ENCODE results near the gene LRIT3. TPM values are rescaled to one million over a fixed set of nuclear protein-coding genes. Genes with fewer than 3 reads are reported as not detected.
"Not testable (repeated sequence)": the region's sequence is repeated elsewhere in the genome, so short reads cannot be mapped to it uniquely, and the experiment has no call there.

Gene LRIT3
- total RNA-seq, 1 donor from 2014 or later, result 0.07 TPM

- peaks cover 64% of the 10 kb centered on the region for H3K36me3 Mint-ChIP-seq (ENCODE audit: low read depth)
- H3K4me3 Mint-ChIP-seq (ENCODE audit: low read depth), result peak overlapping the region; percentile 100
- no peak for DNase-seq (ENCODE audit: low spot score)
Observed at GRCh38 chr4:109816894-109817293, 31.0 kb upstream of the LRIT3 start.

DNA sequence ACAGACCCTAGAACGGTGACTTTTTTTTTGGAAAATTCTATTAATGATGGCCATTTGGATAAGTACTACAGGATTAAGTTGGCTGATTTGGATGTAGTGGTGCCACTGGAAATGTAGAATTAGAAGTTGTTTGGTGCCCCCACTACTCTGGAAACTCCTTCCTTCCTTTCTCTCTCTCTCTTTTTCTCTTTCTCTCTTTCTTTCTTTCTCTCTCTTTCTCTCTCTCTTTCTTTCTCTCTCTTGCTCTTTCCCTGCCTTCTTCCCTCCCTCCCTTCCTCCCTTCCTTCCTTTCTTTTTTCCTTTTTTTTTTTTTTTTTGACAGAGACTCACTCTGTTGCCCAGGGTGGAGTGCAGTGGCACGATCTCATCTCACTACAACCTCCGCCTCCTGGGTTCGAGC lies 29.6 kb upstream of the LRIT3 start:
- no peak for DNase-seq (ENCODE audit: low spot score)
- no peaks in the 10 kb centered on the region for H3K27me3 Mint-ChIP-seq (ENCODE audit: low read depth)
- H3K4me1 Mint-ChIP-seq (ENCODE audit: low read depth), result peaks cover 48% of the 10 kb centered on the region
- H3K4me3 Mint-ChIP-seq (ENCODE audit: low read depth), result no peak overlapping the region
- H3K9me3 Mint-ChIP-seq, result no peaks in the 10 kb centered on the region
- intact Hi-C loops (cut with micrococcal nuclease), result loop anchor here (5.0 kb wide), 2 partner anchors 166 to 1196 kb away; partner anchors contain the start of gene RPL34
- H3K27ac Mint-ChIP-seq, result peak overlapping the region; percentile 25
- peaks cover 74% of the 10 kb centered on the region for H3K36me3 Mint-ChIP-seq (ENCODE audit: low read depth)

More at GRCh38 chr4:109816894-109817293, 31.0 kb upstream of the LRIT3 start:
- no peaks in the 10 kb centered on the region for H3K9me3 Mint-ChIP-seq
- H3K27me3 Mint-ChIP-seq (ENCODE audit: low read depth), result no peaks in the 10 kb centered on the region
- H3K27ac Mint-ChIP-seq, result peak overlapping the region; percentile 98
- peaks cover 44% of the 10 kb centered on the region for H3K4me1 Mint-ChIP-seq (ENCODE audit: low read depth)
- intact Hi-C loops (cut with micrococcal nuclease), result loop anchor here (2.0 to 5.0 kb wide), 3 partner anchors 165 to 1195 kb away; partner anchors contain the start of genes MCUB and RPL34

DNA sequence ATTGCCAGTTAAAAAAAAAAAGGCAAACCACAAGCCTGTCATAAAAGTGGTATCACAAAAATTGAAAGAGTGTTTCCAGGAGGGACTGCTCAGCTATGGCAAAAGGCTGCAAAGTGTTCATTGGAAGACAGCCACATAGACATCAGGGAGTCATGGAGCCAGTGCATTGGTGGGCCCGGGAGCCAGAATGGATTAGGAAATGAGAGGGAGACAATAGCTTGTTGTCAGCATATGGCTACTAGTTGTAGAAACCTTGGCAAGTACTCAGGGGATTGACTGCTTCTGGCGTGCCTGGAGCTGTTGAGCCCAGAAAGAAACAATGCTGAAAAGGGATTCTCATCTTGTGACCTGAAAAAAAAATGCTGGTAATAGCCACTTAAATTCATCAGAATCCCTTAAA lies 27.3 kb upstream of the LRIT3 start:
- Mint-ChIP-seq H3K27me3 (ENCODE audit: low read depth) (no peaks in the 10 kb centered on the region), H3K4me3 (ENCODE audit: low read depth) (no peak overlapping the region), H3K4me1 (ENCODE audit: low read depth) (peaks cover 44% of the 10 kb centered on the region), H3K27ac (peak overlapping the region; percentile 38), H3K36me3 (ENCODE audit: low read depth) (peaks cover 84% of the 10 kb centered on the region), H3K9me3 (no peaks in the 10 kb centered on the region)
- DNase-seq (ENCODE audit: low spot score), result no peak
- intact Hi-C loops (cut with micrococcal nuclease), result no loop called here

GRCh38 chr4:109821185-109821584 lies 26.7 kb upstream of the LRIT3 start:
- H3K4me1 Mint-ChIP-seq (ENCODE audit: low read depth), result peaks cover 43% of the 10 kb centered on the region
- H3K4me3 Mint-ChIP-seq (ENCODE audit: low read depth), result peak overlapping the region; percentile 11
- no peak for DNase-seq (ENCODE audit: low spot score)
- H3K9me3 Mint-ChIP-seq, result no peaks in the 10 kb centered on the region
- intact Hi-C loops (cut with micrococcal nuclease), result no loop called here
- H3K36me3 Mint-ChIP-seq (ENCODE audit: low read depth), result peaks cover 78% of the 10 kb centered on the region
- H3K27ac Mint-ChIP-seq, result peak overlapping the region; percentile 50
- no peaks in the 10 kb centered on the region for H3K27me3 Mint-ChIP-seq (ENCODE audit: low read depth)

GRCh38 chr4:109826719-109827118 lies 21.2 kb upstream of the LRIT3 start:
- peaks cover 4% of the 10 kb centered on the region for H3K4me1 Mint-ChIP-seq (ENCODE audit: low read depth)
- DNase-seq (ENCODE audit: low spot score), result no peak
- no peaks in the 10 kb centered on the region for H3K9me3 Mint-ChIP-seq
- peaks cover 24% of the 10 kb centered on the region for H3K36me3 Mint-ChIP-seq (ENCODE audit: low read depth)
- intact Hi-C loops (cut with micrococcal nuclease), result loop anchor here (1.0 kb wide), 1 partner anchor 404 kb away; no protein-coding TSS in a partner anchor
- no peak overlapping the region for H3K4me3 Mint-ChIP-seq (ENCODE audit: low read depth)
- no peaks in the 10 kb centered on the region for H3K27me3 Mint-ChIP-seq (ENCODE audit: low read depth)
- no peak overlapping the region for H3K27ac Mint-ChIP-seq

- Mint-ChIP-seq H3K9me3 (no peaks in the 10 kb centered on the region), H3K27ac (no peak within 1 kb of the TSS)
- no peak for DNase-seq (ENCODE audit: low spot score)
Observed at GRCh38 chr4:109827672-109828071, 20.2 kb upstream of the LRIT3 start, which contains the start of gene RRH. RRH (plus strand) TSS chr4:109827972; CDS start chr4:109828028, 56 bp downstream.

DNA sequence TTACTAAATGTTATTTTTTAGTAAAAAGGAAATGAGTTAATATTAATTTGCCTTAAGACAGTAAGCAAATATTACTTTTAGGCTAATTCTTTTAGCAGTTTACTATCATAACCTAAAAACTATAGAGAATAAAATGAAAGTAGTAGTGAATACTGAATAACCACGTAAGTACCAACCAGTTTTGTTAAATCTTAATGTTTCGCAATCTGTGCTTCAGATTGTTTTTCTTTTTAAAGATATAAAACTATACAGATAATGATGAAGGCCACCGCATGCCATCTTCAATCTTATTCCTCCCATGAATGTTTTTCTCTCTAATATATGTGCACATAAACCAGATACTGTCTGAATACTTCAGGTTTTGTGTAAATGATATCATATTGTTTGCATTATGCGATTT lies 14.2 kb upstream of the LRIT3 start:
- Mint-ChIP-seq H3K4me1 (ENCODE audit: low read depth) (no peaks in the 10 kb centered on the region), H3K9me3 (no peaks in the 10 kb centered on the region), H3K4me3 (ENCODE audit: low read depth) (no peak overlapping the region), H3K36me3 (ENCODE audit: low read depth) (no peaks in the 10 kb centered on the region), H3K27me3 (ENCODE audit: low read depth) (no peaks in the 10 kb centered on the region), H3K27ac (no peak overlapping the region)
- intact Hi-C loops (cut with micrococcal nuclease), result no loop called here
- no peak for DNase-seq (ENCODE audit: low spot score)

More at GRCh38 chr4:109827672-109828071, 20.2 kb upstream of the LRIT3 start, which contains the start of gene RRH:
- H3K36me3 Mint-ChIP-seq (ENCODE audit: low read depth), result peaks cover 18% of the 10 kb centered on the region
- intact Hi-C loops (cut with micrococcal nuclease), result no loop called here
- H3K4me3 Mint-ChIP-seq (ENCODE audit: low read depth), result no peak within 1 kb of the TSS
- peaks cover 2% of the 10 kb centered on the region for H3K4me1 Mint-ChIP-seq (ENCODE audit: low read depth)
- H3K27me3 Mint-ChIP-seq (ENCODE audit: low read depth), result no peaks in the 10 kb centered on the region

DNA sequence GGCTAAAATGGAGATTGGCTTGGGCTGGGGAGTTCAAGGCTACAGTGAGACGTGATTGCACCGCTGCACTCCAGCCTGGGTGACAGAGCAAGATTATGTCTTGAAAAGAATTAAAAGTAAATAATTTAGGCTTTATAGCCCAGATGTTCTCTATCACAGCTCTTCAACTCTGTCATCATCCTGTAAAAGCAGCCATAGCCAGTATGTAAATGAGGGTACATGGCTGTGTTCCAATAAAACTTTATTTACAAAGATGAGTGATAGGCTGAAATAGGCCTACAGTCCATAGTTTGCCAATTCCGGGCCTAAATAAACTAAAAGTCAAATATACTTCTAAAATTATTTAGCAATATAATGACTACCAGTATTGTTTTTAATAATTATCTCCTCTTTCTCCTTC lies 10.9 kb upstream of the LRIT3 start:
- Mint-ChIP-seq H3K4me3 (ENCODE audit: low read depth) (no peak overlapping the region), H3K9me3 (no peaks in the 10 kb centered on the region), H3K36me3 (ENCODE audit: low read depth) (no peaks in the 10 kb centered on the region), H3K27me3 (ENCODE audit: low read depth) (peaks cover 4% of the 10 kb centered on the region), H3K27ac (no peak overlapping the region), H3K4me1 (ENCODE audit: low read depth) (peaks cover 2% of the 10 kb centered on the region)
- no peak for DNase-seq (ENCODE audit: low spot score)
- intact Hi-C loops (cut with micrococcal nuclease), result no loop called here

DNA sequence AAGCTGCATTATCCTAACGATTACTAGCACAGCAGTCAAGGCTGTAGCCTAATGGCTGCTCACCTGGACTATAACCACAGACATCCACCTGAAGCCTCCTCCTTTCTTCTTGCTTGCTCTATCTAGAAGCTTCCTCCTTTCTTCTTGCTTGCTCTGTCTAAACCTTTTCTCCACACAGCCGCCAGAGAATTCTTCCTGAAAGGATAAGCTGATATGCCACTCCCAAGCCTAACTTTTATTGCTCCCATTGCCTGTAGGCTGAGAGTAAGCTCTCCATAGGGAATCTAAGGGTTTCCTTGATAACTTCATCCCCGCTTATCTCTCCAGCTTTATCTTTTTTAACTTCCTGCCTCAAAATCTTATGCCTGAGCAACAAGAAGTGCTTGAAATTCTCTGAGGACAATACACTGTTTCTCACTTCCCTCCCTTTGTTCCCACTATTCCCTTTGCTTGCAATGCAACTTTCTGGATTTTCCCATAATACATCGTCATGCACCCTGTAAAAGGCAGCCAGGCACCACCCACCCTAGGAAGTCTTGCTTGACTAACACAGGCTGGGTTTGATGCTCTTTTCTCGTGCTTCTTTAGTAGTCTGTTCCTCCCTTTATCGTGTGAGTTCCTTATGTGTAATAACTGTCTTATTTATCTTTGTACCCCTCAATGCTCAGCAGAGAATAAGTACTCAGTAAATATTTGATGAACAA lies 1.4 kb upstream of the LRIT3 start:
- H3K9me3 Mint-ChIP-seq, result no peaks in the 10 kb centered on the region
- DNase-seq (ENCODE audit: low spot score), result no peak
- H3K27ac Mint-ChIP-seq, result no peak overlapping the region
- no peak overlapping the region for H3K4me3 Mint-ChIP-seq (ENCODE audit: low read depth)
- no peaks in the 10 kb centered on the region for H3K36me3 Mint-ChIP-seq (ENCODE audit: low read depth)
- H3K27me3 Mint-ChIP-seq (ENCODE audit: low read depth), result peaks cover 10% of the 10 kb centered on the region
- H3K4me1 Mint-ChIP-seq (ENCODE audit: low read depth), result no peaks in the 10 kb centered on the region
- intact Hi-C loops (cut with micrococcal nuclease), result no loop called here

DNA sequence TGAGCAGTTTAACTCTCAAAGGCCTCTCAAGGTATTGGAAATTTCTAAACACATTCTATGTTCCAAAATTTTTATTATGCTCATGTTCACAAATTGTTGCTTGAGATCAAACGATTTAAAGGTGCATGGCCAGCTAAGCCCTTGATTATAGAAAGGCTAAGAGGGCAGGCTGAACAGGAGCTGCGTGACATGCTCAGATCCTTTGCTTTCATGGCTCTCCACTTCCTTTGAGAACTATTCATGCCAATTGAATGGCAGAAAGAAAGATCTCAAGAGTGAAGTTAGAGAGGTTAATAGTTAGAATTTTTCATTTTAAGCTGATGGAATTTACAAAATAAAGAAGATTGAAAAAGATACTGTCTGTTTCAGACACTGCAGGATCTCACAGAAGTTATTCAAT lies 594 bp downstream of the LRIT3 start:
- Mint-ChIP-seq H3K27ac (no peak overlapping the region), H3K4me1 (ENCODE audit: low read depth) (no peaks in the 10 kb centered on the region), H3K9me3 (no peaks in the 10 kb centered on the region), H3K4me3 (ENCODE audit: low read depth) (no peak overlapping the region), H3K27me3 (ENCODE audit: low read depth) (peaks cover 10% of the 10 kb centered on the region), H3K36me3 (ENCODE audit: low read depth) (no peaks in the 10 kb centered on the region)
- DNase-seq (ENCODE audit: low spot score), result no peak
- intact Hi-C loops (cut with micrococcal nuclease), result no loop called here

DNA sequence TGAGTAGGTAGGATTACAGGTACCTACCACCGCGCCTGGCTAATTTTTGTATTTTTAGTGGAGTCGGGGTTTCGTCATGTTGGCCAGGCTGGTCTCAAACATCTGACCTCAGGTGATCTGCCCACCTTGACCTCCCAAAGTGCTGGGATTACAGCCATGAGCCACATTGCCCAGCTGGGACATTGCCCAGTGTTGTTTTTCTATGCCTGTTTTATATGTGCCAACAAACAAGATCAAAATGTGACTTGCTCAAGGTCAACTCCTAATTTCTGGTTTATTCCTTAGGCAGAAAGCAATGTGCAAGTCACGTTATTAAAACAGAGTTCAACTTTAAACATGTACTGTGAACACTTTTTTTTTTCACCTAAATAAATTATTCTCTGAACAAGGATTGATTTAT lies 2.7 kb downstream of the LRIT3 start:
- H3K27me3 Mint-ChIP-seq (ENCODE audit: low read depth), result peaks cover 12% of the 10 kb centered on the region
- H3K4me3 Mint-ChIP-seq (ENCODE audit: low read depth), result no peak overlapping the region
- H3K9me3 Mint-ChIP-seq, result no peaks in the 10 kb centered on the region
- no peak overlapping the region for H3K27ac Mint-ChIP-seq
- intact Hi-C loops (cut with micrococcal nuclease), result no loop called here
- no peaks in the 10 kb centered on the region for H3K36me3 Mint-ChIP-seq (ENCODE audit: low read depth)
- no peak for DNase-seq (ENCODE audit: low spot score)
- H3K4me1 Mint-ChIP-seq (ENCODE audit: low read depth), result no peaks in the 10 kb centered on the region

DNA sequence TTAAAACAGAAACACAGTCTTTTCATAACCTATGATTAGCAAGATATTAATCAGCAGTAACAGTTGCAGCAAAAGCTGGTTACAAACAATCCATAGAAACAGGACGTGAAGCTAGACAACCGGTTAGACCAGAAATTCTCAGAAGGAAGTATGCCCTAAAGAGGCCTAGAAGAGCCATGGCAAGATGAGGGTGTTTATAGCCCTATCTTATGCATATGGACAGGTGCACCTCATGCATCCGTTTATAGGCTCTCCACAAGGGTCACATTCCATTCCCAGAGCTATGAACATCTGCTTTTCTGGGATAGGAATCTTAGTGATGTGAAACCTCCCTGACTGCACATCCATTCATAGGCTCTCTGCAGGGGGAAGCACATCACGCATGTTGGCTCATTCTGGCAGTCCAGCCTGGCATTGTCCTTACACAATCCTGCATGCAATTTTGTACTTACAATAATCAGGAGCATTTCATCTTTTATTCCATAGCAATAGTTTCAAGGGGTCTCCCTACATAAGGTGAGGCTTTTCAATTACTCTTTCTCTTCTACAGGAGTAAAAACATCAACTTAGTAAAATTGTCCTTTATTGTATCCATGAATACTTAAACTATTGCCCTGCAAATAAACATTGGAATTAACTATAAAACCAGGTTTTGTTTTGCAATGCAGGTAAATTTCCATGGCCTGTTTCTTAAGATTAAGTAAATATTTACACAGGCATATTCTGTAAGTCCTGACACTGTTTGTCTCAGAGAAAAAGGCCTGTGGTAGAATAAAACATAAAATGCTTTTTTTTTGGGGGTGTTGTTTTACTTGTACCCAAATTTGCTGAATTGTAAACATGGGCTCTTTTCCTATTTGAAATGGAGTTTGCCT lies 11.8 kb downstream of the LRIT3 start:
- peaks cover 19% of the 10 kb centered on the region for H3K9me3 Mint-ChIP-seq
- H3K36me3 Mint-ChIP-seq (ENCODE audit: low read depth); H3K27me3 Mint-ChIP-seq (ENCODE audit: low read depth); H3K4me3 Mint-ChIP-seq (ENCODE audit: low read depth); DNase-seq (ENCODE audit: low spot score); H3K27ac Mint-ChIP-seq; H3K4me1 Mint-ChIP-seq (ENCODE audit: low read depth); intact Hi-C loops (cut with micrococcal nuclease): not testable (repeated sequence)

GRCh38 chr4:109861271-109861670 lies 13.4 kb downstream of the LRIT3 start:
- H3K27me3 Mint-ChIP-seq (ENCODE audit: low read depth), result no peaks in the 10 kb centered on the region
- no peak overlapping the region for H3K4me3 Mint-ChIP-seq (ENCODE audit: low read depth)
- no peak overlapping the region for H3K27ac Mint-ChIP-seq
- no peaks in the 10 kb centered on the region for H3K36me3 Mint-ChIP-seq (ENCODE audit: low read depth)
- DNase-seq (ENCODE audit: low spot score), result no peak
- no peaks in the 10 kb centered on the region for H3K4me1 Mint-ChIP-seq (ENCODE audit: low read depth)
- H3K9me3 Mint-ChIP-seq, result peaks cover 19% of the 10 kb centered on the region
- intact Hi-C loops (cut with micrococcal nuclease), result no loop called here

Measured in activated T-helper 2 cell treated with anti-CD3 and anti-CD28 coated beads, Interferon-gamma antibody, Interleukin-2, Interleukin-4, amounts not matched to agents 10 μg/mL and 5 μg/mL and 100 μg/mL, durations not matched to agents 14 hours and 24 hours and 36 hours (primary cell).